Liver (tissue), 2 donors: Measurements from ENCODE around the gene APLN.

Experiments used
- YY1 ChIP-seq: IDR thresholded peaks from 2 replicates; pipeline ENCODE4 v1.6.1; 2016; ENCODE audit warnings: antibody characterized with exemption, mild to moderate bottlenecking
- TF ChIP-seq, protein P1 (sequence below): fragments of 150-350 bp; IDR thresholded peaks from 2 replicates; pipeline ENCODE4 v1.5.1; 2017; ENCODE audit warnings: improper control_type of control experiment, low read depth, low read length; ENCODE audit not compliant: missing input control
- TF ChIP-seq, protein P2 (sequence below): IDR thresholded peaks from 2 replicates; pipeline ENCODE4 v1.6.1; 2016; ENCODE audit warnings: antibody characterized with exemption, mild to moderate bottlenecking
- donor health status: healthy.

DNA sequence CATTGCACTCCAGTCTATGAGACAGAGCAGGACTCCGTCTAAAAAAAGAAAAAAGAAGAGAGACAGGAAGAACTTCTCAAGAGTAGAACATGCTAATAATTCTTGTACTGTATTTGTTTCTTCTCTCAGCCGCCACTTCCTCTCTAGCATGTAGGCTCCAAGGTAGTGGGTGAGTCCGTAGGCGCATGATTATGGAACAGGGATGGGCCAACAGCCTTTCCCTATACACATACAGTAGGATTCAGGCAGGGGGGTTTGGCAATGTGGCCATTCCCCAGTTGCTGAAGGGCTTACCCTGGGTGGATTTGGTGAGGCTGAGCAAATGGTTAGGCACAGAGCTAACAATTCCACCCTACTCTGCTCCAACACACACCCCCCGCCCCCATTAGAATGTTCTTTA lies 35.0 kb upstream of the APLN start:
- TF ChIP-seq, protein P1, sequence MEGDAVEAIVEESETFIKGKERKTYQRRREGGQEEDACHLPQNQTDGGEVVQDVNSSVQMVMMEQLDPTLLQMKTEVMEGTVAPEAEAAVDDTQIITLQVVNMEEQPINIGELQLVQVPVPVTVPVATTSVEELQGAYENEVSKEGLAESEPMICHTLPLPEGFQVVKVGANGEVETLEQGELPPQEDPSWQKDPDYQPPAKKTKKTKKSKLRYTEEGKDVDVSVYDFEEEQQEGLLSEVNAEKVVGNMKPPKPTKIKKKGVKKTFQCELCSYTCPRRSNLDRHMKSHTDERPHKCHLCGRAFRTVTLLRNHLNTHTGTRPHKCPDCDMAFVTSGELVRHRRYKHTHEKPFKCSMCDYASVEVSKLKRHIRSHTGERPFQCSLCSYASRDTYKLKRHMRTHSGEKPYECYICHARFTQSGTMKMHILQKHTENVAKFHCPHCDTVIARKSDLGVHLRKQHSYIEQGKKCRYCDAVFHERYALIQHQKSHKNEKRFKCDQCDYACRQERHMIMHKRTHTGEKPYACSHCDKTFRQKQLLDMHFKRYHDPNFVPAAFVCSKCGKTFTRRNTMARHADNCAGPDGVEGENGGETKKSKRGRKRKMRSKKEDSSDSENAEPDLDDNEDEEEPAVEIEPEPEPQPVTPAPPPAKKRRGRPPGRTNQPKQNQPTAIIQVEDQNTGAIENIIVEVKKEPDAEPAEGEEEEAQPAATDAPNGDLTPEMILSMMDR = no peak
- TF ChIP-seq, protein P2, sequence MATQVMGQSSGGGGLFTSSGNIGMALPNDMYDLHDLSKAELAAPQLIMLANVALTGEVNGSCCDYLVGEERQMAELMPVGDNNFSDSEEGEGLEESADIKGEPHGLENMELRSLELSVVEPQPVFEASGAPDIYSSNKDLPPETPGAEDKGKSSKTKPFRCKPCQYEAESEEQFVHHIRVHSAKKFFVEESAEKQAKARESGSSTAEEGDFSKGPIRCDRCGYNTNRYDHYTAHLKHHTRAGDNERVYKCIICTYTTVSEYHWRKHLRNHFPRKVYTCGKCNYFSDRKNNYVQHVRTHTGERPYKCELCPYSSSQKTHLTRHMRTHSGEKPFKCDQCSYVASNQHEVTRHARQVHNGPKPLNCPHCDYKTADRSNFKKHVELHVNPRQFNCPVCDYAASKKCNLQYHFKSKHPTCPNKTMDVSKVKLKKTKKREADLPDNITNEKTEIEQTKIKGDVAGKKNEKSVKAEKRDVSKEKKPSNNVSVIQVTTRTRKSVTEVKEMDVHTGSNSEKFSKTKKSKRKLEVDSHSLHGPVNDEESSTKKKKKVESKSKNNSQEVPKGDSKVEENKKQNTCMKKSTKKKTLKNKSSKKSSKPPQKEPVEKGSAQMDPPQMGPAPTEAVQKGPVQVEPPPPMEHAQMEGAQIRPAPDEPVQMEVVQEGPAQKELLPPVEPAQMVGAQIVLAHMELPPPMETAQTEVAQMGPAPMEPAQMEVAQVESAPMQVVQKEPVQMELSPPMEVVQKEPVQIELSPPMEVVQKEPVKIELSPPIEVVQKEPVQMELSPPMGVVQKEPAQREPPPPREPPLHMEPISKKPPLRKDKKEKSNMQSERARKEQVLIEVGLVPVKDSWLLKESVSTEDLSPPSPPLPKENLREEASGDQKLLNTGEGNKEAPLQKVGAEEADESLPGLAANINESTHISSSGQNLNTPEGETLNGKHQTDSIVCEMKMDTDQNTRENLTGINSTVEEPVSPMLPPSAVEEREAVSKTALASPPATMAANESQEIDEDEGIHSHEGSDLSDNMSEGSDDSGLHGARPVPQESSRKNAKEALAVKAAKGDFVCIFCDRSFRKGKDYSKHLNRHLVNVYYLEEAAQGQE = no peak
- no peak for TF ChIP-seq YY1
